Body of pancreas (tissue), 4 donors: ENCODE results near the gene SEC24A.

Source experiments
- CTCF ChIP-seq, 7 experiments: fragments of 450-650 bp in 4 of 7; fragments of 200-600 bp in 3 of 7; sonication (generic) in 3 of 7; IDR thresholded peaks; one replicate each; pipeline ENCODE4 v1.5.1; 2016 to 2019; ENCODE audit warnings: antibody characterized with exemption in 7 of 7
- POLR2A ChIP-seq, 3 donors: fragments of 450-650 bp; IDR thresholded peaks; one replicate each; pipeline ENCODE4 v1.6.1; 2016; ENCODE audit warnings: antibody characterized with exemption in 3 of 3, mild to moderate bottlenecking in 2 of 3

- TF ChIP-seq CTCF (IDR thresholded peaks at IDR 0.05), result no peak
- TF ChIP-seq POLR2A (IDR thresholded peaks at IDR 0.05), result no peak
These were observed 698 bp upstream of the SEC24A start for GRCh38 chr5:134647750-134648424.
